ENCODE measurements around the gene AIMP2. TPM values are rescaled to one million over a fixed set of nuclear protein-coding genes. Genes with fewer than 3 reads are reported as not detected.
"Not testable (repeated sequence)": the region's sequence is repeated elsewhere in the genome, so short reads cannot be mapped to it uniquely, and the experiment has no call there.

AIMP2 gene
- total RNA-seq (2014; rRNA removed; shearing (Covaris generic)) (57.7 and 74.6 TPM in 2 replicates), polyA plus RNA-seq (2016; fragmentation: Nextera tagmentation; extraction: Ambion mirVana) (78.1 and 82.8 TPM in 2 replicates)

DNA sequence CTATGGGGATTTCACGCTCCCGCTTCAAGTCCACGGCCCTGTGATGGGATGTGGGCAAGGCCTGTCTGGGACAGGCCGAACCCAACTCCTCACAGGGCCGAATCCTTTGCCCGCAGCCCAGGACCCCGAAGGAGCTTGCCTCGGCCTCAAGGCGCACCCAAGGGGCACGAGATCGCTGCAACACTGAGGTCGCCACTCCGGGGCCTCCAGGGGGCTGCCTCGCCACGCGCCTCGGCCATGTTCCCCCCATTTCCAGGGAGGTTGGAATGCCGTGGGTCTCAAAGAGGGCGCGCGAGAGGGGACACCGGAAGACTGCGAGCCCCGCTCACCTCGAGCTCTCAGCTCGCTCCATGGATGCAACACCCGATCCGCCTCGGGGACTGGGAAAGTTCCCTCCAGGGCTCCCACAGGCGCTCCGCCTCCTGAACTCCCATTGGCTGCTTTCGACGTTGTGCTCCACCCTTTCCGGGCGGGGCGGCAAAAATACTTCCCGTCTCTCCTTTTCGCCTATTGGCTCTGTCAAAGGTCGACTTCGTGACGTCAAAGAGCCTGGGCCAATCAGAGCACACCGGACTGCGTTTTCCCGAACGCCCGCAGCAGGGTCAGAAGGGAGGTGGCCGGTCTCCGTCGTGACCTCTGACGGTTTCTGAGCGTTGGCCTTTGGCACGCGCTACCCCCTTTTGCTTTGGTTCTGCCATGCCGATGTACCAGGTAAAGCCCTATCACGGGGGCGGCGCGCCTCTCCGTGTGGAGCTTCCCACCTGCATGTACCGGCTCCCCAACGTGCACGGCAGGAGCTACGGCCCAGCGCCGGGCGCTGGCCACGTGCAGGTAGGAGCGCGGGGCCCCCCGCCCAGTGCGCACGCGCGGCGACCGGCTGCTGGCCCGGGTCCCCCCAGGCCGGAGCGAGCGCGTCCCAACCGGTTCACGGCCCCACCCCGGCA is at the start of gene AIMP2, which contains the start of gene PMS2:
TSS of gene AIMP2 (plus strand) at position 605 of the 944 bp plus-strand sequence. CDS start at position 697, 92 bp downstream.
TSS of gene PMS2 (minus strand) at position 382 of the 944 bp plus-strand sequence. CDS start at position 352, 30 bp downstream.
- WGBS, 2 experiments (ENCODE audit: low coverage in 1 of 2, low lambda C conversion rate in 2 of 2, missing lambda C conversion rate in 2 of 2), result 2 to 4% methylated on average over 68 to 82 of the region's 84 CpGs
- H3K9me3 ChIP-seq (ENCODE audit: low read depth), result no peaks in the 10 kb centered on the region
- H4K20me1 ChIP-seq (ENCODE audit: insufficient read depth), result no peaks in the 10 kb centered on the region
- no peaks in the 10 kb centered on the region for H3K27me3 ChIP-seq (replicated peaks; ENCODE audit: insufficient read depth)
- H3K9ac ChIP-seq, result peak within 1 kb of the TSS; percentile 96
- H3K4me2 ChIP-seq (ENCODE audit: unreplicated experiment), result peak within 1 kb of the TSS; percentile 97
- H3K4me1 ChIP-seq (ENCODE audit: insufficient read depth), result peaks cover 24% of the 10 kb centered on the region
- no peak for TF ChIP-seq EZH2phosphoT487 (IDR thresholded peaks at IDR 0.05; ENCODE audit: insufficient read depth, low read depth)
- TF ChIP-seq EZH2 (IDR thresholded peaks at IDR 0.05; ENCODE audit: insufficient read depth, poor library complexity, severe bottlenecking), result no peak
- 0 out of 2 replicates have a peak, but pooled peaks cover 2% of the 10 kb centered on the region for H3K36me3 ChIP-seq (ENCODE audit: low read depth)
- peak within 1 kb of the TSS; percentile 95 for H3K4me3 ChIP-seq
- in situ Hi-C loops (cut with MboI), result loop anchor here (10.0 to 25.0 kb wide), 2 partner anchors 147 to 316 kb away; no protein-coding TSS in a partner anchor
- no peaks in the 10 kb centered on the region for H3F3A ChIP-seq (ENCODE audit: insufficient read depth)
- H3K9me2 ChIP-seq (ENCODE audit: insufficient read depth), result no peaks in the 10 kb centered on the region
- H2AFZ ChIP-seq, result peak within 1 kb of the TSS; percentile 88
- H3K79me2 ChIP-seq (ENCODE audit: insufficient read depth), result peaks cover 70% of the 10 kb centered on the region
- H3K27ac ChIP-seq, result peak within 1 kb of the TSS; percentile 88
- peak; percentile 99 for DNase-seq

DNA sequence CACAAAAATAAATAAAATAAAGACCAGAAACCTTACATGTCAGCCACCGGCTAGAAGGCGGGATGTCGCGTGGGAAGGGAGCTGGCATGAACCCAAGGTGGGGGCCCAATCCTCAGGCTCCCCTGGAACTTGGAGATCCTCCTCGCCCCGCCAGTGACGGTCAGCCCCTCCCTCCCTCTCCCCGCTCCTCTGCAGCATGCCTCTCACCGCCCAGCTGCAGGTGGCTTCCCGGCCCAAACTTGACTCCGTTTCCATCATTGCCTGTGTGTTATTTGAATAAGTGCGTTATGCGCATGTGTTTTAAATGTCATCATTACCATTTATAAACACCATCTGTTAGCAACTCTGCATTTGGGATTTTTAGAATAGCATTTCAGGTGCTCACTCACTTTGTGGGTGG is 45.9 kb upstream of the AIMP2 start:
- WGBS, 2 experiments (ENCODE audit: low coverage in 1 of 2, low lambda C conversion rate in 2 of 2, missing lambda C conversion rate in 2 of 2), result 51% methylated on average over 7 of the region's 13 CpGs; no CpG with 5 or more reads in 1 of the 2 experiments
- H3K9me3 ChIP-seq (ENCODE audit: low read depth); H3K36me3 ChIP-seq (ENCODE audit: low read depth); in situ Hi-C loops (cut with MboI); H4K20me1 ChIP-seq (ENCODE audit: insufficient read depth); H2AFZ ChIP-seq; H3K9ac ChIP-seq; H3K79me2 ChIP-seq (ENCODE audit: insufficient read depth); H3K27ac ChIP-seq; H3K4me3 ChIP-seq; H3K27me3 ChIP-seq (replicated peaks; ENCODE audit: insufficient read depth); H3K4me2 ChIP-seq (ENCODE audit: unreplicated experiment); H3F3A ChIP-seq (ENCODE audit: insufficient read depth); H3K4me1 ChIP-seq (ENCODE audit: insufficient read depth); DNase-seq; H3K9me2 ChIP-seq (ENCODE audit: insufficient read depth): not testable (repeated sequence)

DNA sequence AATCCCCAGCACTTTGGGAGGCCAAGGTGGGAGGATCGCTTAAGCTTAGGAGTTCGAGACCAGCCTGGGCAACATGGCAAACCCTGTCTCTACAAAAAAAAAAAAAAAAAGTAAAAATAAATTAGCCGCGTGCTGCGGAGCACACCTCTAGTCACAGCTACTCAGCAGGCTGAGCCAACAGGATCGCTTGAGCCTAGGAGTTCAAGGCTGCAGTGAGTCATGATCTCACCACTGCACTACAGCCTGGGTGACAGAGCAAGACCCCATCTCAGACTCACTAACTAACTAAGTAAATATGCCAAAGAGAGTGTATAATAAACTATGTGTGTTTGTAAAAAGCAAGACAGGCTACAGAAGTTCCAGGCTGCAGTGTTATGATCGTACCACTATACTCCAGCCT is 45.3 kb upstream of the AIMP2 start:
- H3K4me1 ChIP-seq (ENCODE audit: insufficient read depth); H3K9ac ChIP-seq; H2AFZ ChIP-seq; H3K4me3 ChIP-seq; H3K9me2 ChIP-seq (ENCODE audit: insufficient read depth); H3K4me2 ChIP-seq (ENCODE audit: unreplicated experiment); H4K20me1 ChIP-seq (ENCODE audit: insufficient read depth); H3K27me3 ChIP-seq (replicated peaks; ENCODE audit: insufficient read depth); in situ Hi-C loops (cut with MboI); DNase-seq; H3F3A ChIP-seq (ENCODE audit: insufficient read depth); H3K79me2 ChIP-seq (ENCODE audit: insufficient read depth); H3K9me3 ChIP-seq (ENCODE audit: low read depth); H3K27ac ChIP-seq; H3K36me3 ChIP-seq (ENCODE audit: low read depth): not testable (repeated sequence)
- 86% methylated on average over 4 of the region's 7 CpGs; no CpG with 5 or more reads in 1 of the 2 experiments for WGBS, 2 experiments (ENCODE audit: low coverage in 1 of 2, low lambda C conversion rate in 2 of 2, missing lambda C conversion rate in 2 of 2)

DNA sequence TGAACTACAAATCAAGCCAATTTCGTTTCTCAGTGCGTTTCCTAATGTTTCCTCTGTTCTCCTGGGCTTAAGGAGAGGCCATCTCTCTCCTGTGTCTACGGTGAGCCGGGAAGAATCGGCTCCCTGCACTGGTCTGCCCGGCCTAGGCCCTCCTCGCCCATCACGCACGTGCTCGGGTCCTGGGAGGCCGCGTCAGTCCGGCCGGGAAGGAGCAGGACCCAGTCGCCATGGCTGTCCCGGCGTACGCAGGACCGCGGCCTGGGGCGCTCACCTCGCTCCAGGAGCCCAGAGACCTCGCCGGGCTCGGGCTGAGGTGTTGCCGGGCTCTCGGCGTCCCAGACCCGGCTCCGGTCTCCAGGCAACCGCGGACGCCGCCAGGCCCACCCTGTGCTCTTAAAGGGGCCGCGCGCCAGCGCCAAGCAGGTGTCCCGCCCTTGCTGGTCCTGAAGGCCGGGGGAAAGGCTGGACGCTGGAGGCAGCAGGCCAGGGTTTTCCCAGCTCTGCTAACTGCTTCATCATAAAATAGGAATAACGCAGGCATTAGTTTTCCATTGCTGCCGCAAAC is 38.6 kb upstream of the AIMP2 start, which contains the start of gene RSPH10B:
TSS of gene RSPH10B (minus strand) at position 343 of the 565 bp plus-strand sequence. CDS start 3,573 bp downstream, outside the sequence.
- H3K27me3 ChIP-seq (replicated peaks; ENCODE audit: insufficient read depth); H3K79me2 ChIP-seq (ENCODE audit: insufficient read depth); H3K27ac ChIP-seq; H2AFZ ChIP-seq; H3K9me2 ChIP-seq (ENCODE audit: insufficient read depth); in situ Hi-C loops (cut with MboI); H3K4me3 ChIP-seq; H3K4me2 ChIP-seq (ENCODE audit: unreplicated experiment); H3K9ac ChIP-seq; H3K4me1 ChIP-seq (ENCODE audit: insufficient read depth); H3K36me3 ChIP-seq (ENCODE audit: low read depth); H3K9me3 ChIP-seq (ENCODE audit: low read depth); H3F3A ChIP-seq (ENCODE audit: insufficient read depth); H4K20me1 ChIP-seq (ENCODE audit: insufficient read depth): not testable (repeated sequence)
- DNase-seq, result peak; percentile 0
- 0% methylated on average over 1 of the region's 43 CpGs; no CpG with 5 or more reads in 1 of the 2 experiments for WGBS, 2 experiments (ENCODE audit: low coverage in 1 of 2, low lambda C conversion rate in 2 of 2, missing lambda C conversion rate in 2 of 2)

DNA sequence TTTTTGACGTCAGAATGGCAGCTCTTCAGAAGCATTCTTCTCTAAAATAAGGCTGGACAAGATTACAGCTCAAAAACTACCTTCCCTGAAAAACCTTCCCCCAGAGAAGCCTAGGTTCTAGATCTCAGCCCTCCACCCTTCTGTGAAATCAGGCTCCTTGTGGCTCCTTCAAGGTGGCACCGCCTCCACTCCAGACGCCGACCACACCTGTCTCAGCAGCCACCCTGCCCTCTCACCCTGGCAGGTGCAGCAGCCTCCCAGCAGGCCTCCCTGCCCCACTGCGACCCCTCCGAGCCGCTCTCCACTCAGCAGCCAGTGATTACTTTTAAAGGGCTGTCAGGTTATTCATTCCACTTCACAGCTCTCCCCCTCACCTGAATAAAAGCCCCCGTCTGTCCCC is 35.5 kb upstream of the AIMP2 start:
- H2AFZ ChIP-seq; H3K9me2 ChIP-seq (ENCODE audit: insufficient read depth); H3F3A ChIP-seq (ENCODE audit: insufficient read depth); H3K9ac ChIP-seq; H3K4me2 ChIP-seq (ENCODE audit: unreplicated experiment); H3K4me3 ChIP-seq; H4K20me1 ChIP-seq (ENCODE audit: insufficient read depth); H3K36me3 ChIP-seq (ENCODE audit: low read depth); H3K9me3 ChIP-seq (ENCODE audit: low read depth); H3K79me2 ChIP-seq (ENCODE audit: insufficient read depth); H3K27me3 ChIP-seq (replicated peaks; ENCODE audit: insufficient read depth); DNase-seq; H3K27ac ChIP-seq; H3K4me1 ChIP-seq (ENCODE audit: insufficient read depth); in situ Hi-C loops (cut with MboI): not testable (repeated sequence)
- no CpG with 5 or more reads among the region's 8 CpGs for WGBS, 2 experiments (ENCODE audit: low coverage in 1 of 2, low lambda C conversion rate in 2 of 2, missing lambda C conversion rate in 2 of 2)

DNA sequence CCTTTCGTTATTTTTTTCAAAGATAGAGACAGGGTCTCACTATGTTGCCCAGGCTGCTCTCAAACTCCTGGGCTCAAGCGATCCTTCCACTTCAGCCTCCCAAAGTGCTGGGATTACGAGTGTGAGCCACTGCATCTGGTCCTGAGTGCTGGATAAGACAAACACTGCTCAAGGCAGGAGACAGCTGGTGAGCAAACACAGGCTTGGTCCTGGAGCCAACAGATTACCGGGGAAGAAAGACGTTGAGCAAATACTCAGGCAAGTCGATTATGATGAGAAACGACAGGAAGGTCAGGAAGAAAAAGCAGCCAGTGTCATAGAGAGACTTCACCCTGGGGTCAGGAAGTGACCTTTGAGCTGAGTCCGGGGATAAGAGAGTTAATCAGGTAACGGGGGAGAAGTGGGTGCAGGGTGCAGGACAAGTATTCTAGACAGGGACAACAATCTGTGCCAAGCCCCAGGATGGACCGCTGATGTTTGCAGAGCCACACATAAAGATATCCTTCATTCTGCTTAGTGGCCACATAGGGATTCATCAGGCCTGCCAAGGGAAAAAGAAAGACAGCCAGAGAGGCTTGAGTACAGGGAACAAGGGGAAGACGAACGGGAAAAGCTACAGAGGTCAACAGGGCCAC is 29.3 kb upstream of the AIMP2 start:
- not testable (repeated sequence) for H3K27me3 ChIP-seq (replicated peaks; ENCODE audit: insufficient read depth); H3K4me2 ChIP-seq (ENCODE audit: unreplicated experiment); H3K4me1 ChIP-seq (ENCODE audit: insufficient read depth); H3K79me2 ChIP-seq (ENCODE audit: insufficient read depth); H3K9me3 ChIP-seq (ENCODE audit: low read depth); H3F3A ChIP-seq (ENCODE audit: insufficient read depth); H3K27ac ChIP-seq; H3K9me2 ChIP-seq (ENCODE audit: insufficient read depth); H4K20me1 ChIP-seq (ENCODE audit: insufficient read depth); H3K9ac ChIP-seq; H3K36me3 ChIP-seq (ENCODE audit: low read depth); H3K4me3 ChIP-seq; DNase-seq; H2AFZ ChIP-seq
- WGBS, 2 experiments (ENCODE audit: low coverage in 1 of 2, low lambda C conversion rate in 2 of 2, missing lambda C conversion rate in 2 of 2), result 99 to 100% methylated on average over 2 to 3 of the region's 12 CpGs
- in situ Hi-C loops (cut with MboI), result loop anchor here (25.0 kb wide), 1 partner anchor 933 kb away; no protein-coding TSS in a partner anchor
